ENCODE measurements around the gene TOPBP1.

GRCh38 chr3:133578548-133579191 is 83.1 kb downstream of the TOPBP1 start:
- TF ChIP-seq CTCF (IDR thresholded peaks at IDR 0.05) = peak; percentile 53 to 72 (median 56)
- TF ChIP-seq POLR2A (IDR thresholded peaks at IDR 0.05) = no peak
